ENCODE measurements around the gene MS4A4A.
"Not testable (repeated sequence)": the region's sequence is repeated elsewhere in the genome, so short reads cannot be mapped to it uniquely, and the experiment has no call there.

Gene MS4A4A

GRCh38 chr11:60261014-60261413 lies 19.5 kb upstream of the MS4A4A start:
- Histone ChIP-seq H3K27ac (ENCODE audit: low read depth in 2 of 2, low read length in 2 of 2) (no peak overlapping the region), H3K4me1 (ENCODE audit: control insufficient read depth in 2 of 2, insufficient read depth in 2 of 2, low read length in 2 of 2) (no peaks in the 10 kb centered on the region), H3K9ac (ENCODE audit: low read depth in 1 of 2, low read length in 2 of 2) (no peak overlapping the region), H3K9me3 (ENCODE audit: control insufficient read depth in 2 of 2, low read length in 2 of 2) (no peaks in the 10 kb centered on the region), H3K4me3 (ENCODE audit: low read length in 2 of 2) (no peak overlapping the region), H3K27me3 (ENCODE audit: control insufficient read depth in 2 of 2, insufficient read depth in 2 of 2, low read length in 2 of 2) (no peaks in the 10 kb centered on the region), H3K36me3 (ENCODE audit: control insufficient read depth in 2 of 2, insufficient read depth in 2 of 2, low read length in 2 of 2) (no peaks in the 10 kb centered on the region)

DNA sequence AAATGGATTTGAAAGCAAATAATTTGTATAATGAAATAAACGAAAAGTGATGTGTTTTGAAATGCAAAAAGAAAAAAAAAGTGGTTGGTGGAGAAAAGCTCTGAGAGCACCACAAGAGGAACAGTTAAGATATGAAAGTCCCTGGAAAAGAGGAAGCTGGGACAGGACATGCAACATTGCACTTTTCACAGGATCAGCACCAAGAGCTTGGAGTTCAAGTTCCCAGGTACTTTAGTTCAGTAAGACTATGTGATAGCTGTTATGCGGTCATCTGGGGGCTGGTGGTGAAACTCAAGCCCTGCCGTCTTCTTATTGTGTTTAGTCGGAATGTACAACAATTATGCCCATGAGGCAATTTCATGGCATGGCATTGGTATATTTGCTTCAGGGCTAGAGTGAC lies 17.1 kb upstream of the MS4A4A start:
- Histone ChIP-seq H3K4me1 (ENCODE audit: control insufficient read depth in 2 of 2, insufficient read depth in 2 of 2, low read length in 2 of 2) (no peaks in the 10 kb centered on the region), H3K27me3 (ENCODE audit: control insufficient read depth in 2 of 2, insufficient read depth in 2 of 2, low read length in 2 of 2) (no peaks in the 10 kb centered on the region), H3K9ac (ENCODE audit: low read depth in 1 of 2, low read length in 2 of 2) (no peak overlapping the region), H3K4me3 (ENCODE audit: low read length in 2 of 2) (no peak overlapping the region), H3K27ac (ENCODE audit: low read depth in 2 of 2, low read length in 2 of 2) (no peak overlapping the region), H3K36me3 (ENCODE audit: control insufficient read depth in 2 of 2, insufficient read depth in 2 of 2, low read length in 2 of 2) (no peaks in the 10 kb centered on the region), H3K9me3 (ENCODE audit: control insufficient read depth in 2 of 2, low read length in 2 of 2) (no peaks in the 10 kb centered on the region)

DNA sequence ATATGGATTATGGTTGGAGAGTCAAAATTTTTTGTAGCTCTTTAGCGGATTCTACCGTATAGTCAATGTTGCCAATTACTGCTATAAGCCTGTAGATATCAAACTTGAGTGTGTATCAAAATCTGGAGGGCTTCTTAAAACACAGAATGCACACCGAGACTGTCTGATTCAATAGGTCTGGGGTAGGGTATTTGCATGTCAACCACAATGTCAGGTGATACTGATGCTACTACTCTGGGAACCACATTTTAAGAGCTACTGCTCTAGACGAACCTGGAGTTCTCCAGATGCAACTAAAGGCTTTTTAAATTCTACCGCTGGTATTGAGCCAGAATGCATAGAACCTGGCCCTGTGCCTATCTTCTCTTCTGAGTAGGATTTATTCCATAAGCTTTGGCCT lies 15.8 kb upstream of the MS4A4A start:
- Histone ChIP-seq H3K4me3 (ENCODE audit: low read length in 2 of 2) (no peak overlapping the region), H3K36me3 (ENCODE audit: control insufficient read depth in 2 of 2, insufficient read depth in 2 of 2, low read length in 2 of 2) (no peaks in the 10 kb centered on the region), H3K9me3 (ENCODE audit: control insufficient read depth in 2 of 2, low read length in 2 of 2) (no peaks in the 10 kb centered on the region), H3K4me1 (ENCODE audit: control insufficient read depth in 2 of 2, insufficient read depth in 2 of 2, low read length in 2 of 2) (no peaks in the 10 kb centered on the region), H3K27me3 (ENCODE audit: control insufficient read depth in 2 of 2, insufficient read depth in 2 of 2, low read length in 2 of 2) (no peaks in the 10 kb centered on the region), H3K27ac (ENCODE audit: low read depth in 2 of 2, low read length in 2 of 2) (no peak overlapping the region), H3K9ac (ENCODE audit: low read depth in 1 of 2, low read length in 2 of 2) (no peak overlapping the region)

GRCh38 chr11:60265373-60266214 lies 14.9 kb upstream of the MS4A4A start:
- no peak overlapping the region for H3K9ac ChIP-seq (ENCODE audit: low read depth in 1 of 2, low read length in 2 of 2)
- H3K36me3 ChIP-seq (ENCODE audit: control insufficient read depth in 2 of 2, insufficient read depth in 2 of 2, low read length in 2 of 2), result no peaks in the 10 kb centered on the region
- no peak overlapping the region for H3K27ac ChIP-seq (ENCODE audit: low read depth in 2 of 2, low read length in 2 of 2)
- no peaks in the 10 kb centered on the region for H3K4me1 ChIP-seq (ENCODE audit: control insufficient read depth in 2 of 2, insufficient read depth in 2 of 2, low read length in 2 of 2)
- no peaks in the 10 kb centered on the region for H3K27me3 ChIP-seq (ENCODE audit: control insufficient read depth in 2 of 2, insufficient read depth in 2 of 2, low read length in 2 of 2)
- no peak overlapping the region for H3K4me3 ChIP-seq (ENCODE audit: low read length in 2 of 2)
- H3K9me3 ChIP-seq (ENCODE audit: control insufficient read depth in 2 of 2, low read length in 2 of 2), result no peaks in the 10 kb centered on the region

- no peaks in the 10 kb centered on the region for H3K36me3 ChIP-seq (ENCODE audit: control insufficient read depth in 2 of 2, insufficient read depth in 2 of 2, low read length in 2 of 2)
- no peak overlapping the region for H3K27ac ChIP-seq (ENCODE audit: low read depth in 2 of 2, low read length in 2 of 2)
- no peaks in the 10 kb centered on the region for H3K27me3 ChIP-seq (ENCODE audit: control insufficient read depth in 2 of 2, insufficient read depth in 2 of 2, low read length in 2 of 2)
- no peak overlapping the region for H3K4me3 ChIP-seq (ENCODE audit: low read length in 2 of 2)
- no peaks in the 10 kb centered on the region for H3K9me3 ChIP-seq (ENCODE audit: control insufficient read depth in 2 of 2, low read length in 2 of 2)
- no peak overlapping the region for H3K9ac ChIP-seq (ENCODE audit: low read depth in 1 of 2, low read length in 2 of 2)
- H3K4me1 ChIP-seq (ENCODE audit: control insufficient read depth in 2 of 2, insufficient read depth in 2 of 2, low read length in 2 of 2), result no peaks in the 10 kb centered on the region
Observed at GRCh38 chr11:60274416-60274815, 6.0 kb upstream of the MS4A4A start.

DNA sequence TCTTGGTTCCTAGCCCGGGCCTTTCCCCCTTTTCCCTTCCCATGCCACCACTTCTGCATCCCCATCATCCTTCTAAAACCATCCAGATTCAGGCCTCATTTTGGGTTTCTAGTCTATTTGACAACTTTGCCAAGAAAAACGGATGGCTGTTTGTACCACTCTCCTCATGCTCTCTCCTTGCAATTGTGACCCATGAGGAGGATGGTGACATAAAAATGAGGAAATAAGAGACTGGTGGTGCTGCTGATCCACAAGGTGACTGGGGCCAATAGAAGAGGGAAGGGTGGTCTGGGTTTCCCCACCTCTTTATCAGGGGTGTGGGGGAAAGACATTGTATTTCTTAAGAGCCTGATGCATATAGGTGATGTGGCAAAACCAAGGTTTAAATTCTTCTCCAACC lies 1.0 kb downstream of the MS4A4A start:
- Histone ChIP-seq H3K9ac (ENCODE audit: low read depth in 1 of 2, low read length in 2 of 2) (no peak overlapping the region), H3K36me3 (ENCODE audit: control insufficient read depth in 2 of 2, insufficient read depth in 2 of 2, low read length in 2 of 2) (no peaks in the 10 kb centered on the region), H3K4me1 (ENCODE audit: control insufficient read depth in 2 of 2, insufficient read depth in 2 of 2, low read length in 2 of 2) (no peaks in the 10 kb centered on the region), H3K27me3 (ENCODE audit: control insufficient read depth in 2 of 2, insufficient read depth in 2 of 2, low read length in 2 of 2) (no peaks in the 10 kb centered on the region), H3K4me3 (ENCODE audit: low read length in 2 of 2) (peak overlapping the region in 1 of 2 donors; percentile 15), H3K27ac (ENCODE audit: low read depth in 2 of 2, low read length in 2 of 2) (peak overlapping the region in 1 of 2 donors; percentile 38), H3K9me3 (ENCODE audit: control insufficient read depth in 2 of 2, low read length in 2 of 2) (no peaks in the 10 kb centered on the region)

DNA sequence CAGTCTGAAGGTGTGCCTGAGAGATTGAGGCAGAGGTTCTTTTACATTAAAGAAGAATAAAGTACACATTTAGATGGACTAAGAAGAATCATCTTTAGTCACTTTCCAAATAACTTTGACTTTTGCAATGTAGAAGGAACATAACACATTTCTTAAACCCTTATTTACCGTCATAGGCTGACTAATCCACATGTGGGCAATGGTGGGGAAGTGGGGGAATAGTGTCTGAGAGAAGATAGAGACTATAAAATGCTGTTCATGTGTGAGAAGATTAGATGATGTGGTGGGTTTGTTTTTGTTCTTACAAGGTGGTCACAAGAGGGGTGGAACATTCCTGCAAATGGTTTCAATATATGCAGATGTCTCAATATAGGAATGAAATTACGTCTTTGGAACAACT lies 1.8 kb downstream of the MS4A4A start:
- Histone ChIP-seq H3K27me3 (ENCODE audit: control insufficient read depth in 2 of 2, insufficient read depth in 2 of 2, low read length in 2 of 2) (no peaks in the 10 kb centered on the region), H3K9ac (ENCODE audit: low read depth in 1 of 2, low read length in 2 of 2) (no peak overlapping the region), H3K27ac (ENCODE audit: low read depth in 2 of 2, low read length in 2 of 2) (peak overlapping the region; percentile 32 to 38), H3K4me1 (ENCODE audit: control insufficient read depth in 2 of 2, insufficient read depth in 2 of 2, low read length in 2 of 2) (no peaks in the 10 kb centered on the region), H3K36me3 (ENCODE audit: control insufficient read depth in 2 of 2, insufficient read depth in 2 of 2, low read length in 2 of 2) (no peaks in the 10 kb centered on the region), H3K9me3 (ENCODE audit: control insufficient read depth in 2 of 2, low read length in 2 of 2) (no peaks in the 10 kb centered on the region), H3K4me3 (ENCODE audit: low read length in 2 of 2) (no peak overlapping the region)

DNA sequence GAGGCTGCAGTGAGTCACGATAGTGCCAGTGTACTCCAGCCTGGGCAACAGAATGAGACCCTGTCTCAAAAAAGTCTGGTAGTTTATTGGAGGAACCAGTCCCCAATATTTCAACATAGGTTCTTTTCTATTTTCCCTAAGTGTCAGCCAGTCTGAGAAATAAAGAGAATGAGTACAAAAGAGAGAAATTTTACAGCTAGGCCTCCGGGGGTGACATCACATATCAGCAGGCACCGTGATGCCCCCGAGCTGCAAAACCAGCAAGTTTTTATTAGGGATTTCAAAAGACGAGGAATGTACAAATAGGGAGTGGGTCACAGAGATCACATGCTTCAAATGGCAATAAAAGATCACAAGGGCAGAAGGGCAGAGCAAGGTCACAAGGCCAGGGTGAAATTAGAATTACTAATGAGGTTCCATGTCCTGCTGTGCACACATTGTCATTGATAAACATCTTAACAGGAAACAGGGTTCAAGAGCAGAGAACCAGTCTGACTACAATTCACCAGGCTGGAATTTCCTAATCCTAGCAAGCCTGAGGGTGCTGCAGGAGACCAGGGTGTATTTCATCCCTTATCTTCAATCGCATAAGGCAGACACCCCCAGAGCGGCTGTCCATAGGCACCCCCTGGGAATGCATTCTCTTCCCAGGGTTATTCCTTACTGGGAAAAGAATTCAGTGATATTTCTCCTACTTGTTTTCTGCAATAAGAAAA lies 5.1 kb downstream of the MS4A4A start:
- H3K27ac ChIP-seq (ENCODE audit: low read depth in 2 of 2, low read length in 2 of 2); H3K27me3 ChIP-seq (ENCODE audit: control insufficient read depth in 2 of 2, insufficient read depth in 2 of 2, low read length in 2 of 2); H3K9ac ChIP-seq (ENCODE audit: low read depth in 1 of 2, low read length in 2 of 2); H3K4me1 ChIP-seq (ENCODE audit: control insufficient read depth in 2 of 2, insufficient read depth in 2 of 2, low read length in 2 of 2); H3K9me3 ChIP-seq (ENCODE audit: control insufficient read depth in 2 of 2, low read length in 2 of 2); H3K36me3 ChIP-seq (ENCODE audit: control insufficient read depth in 2 of 2, insufficient read depth in 2 of 2, low read length in 2 of 2); H3K4me3 ChIP-seq (ENCODE audit: low read length in 2 of 2): not testable (repeated sequence)

- Histone ChIP-seq H3K4me3 (ENCODE audit: low read length in 2 of 2) (no peak overlapping the region), H3K27ac (ENCODE audit: low read depth in 2 of 2, low read length in 2 of 2) (no peak overlapping the region), H3K27me3 (ENCODE audit: control insufficient read depth in 2 of 2, insufficient read depth in 2 of 2, low read length in 2 of 2) (no peaks in the 10 kb centered on the region), H3K9me3 (ENCODE audit: control insufficient read depth in 2 of 2, low read length in 2 of 2) (no peaks in the 10 kb centered on the region), H3K9ac (ENCODE audit: low read depth in 1 of 2, low read length in 2 of 2) (no peak overlapping the region), H3K36me3 (ENCODE audit: control insufficient read depth in 2 of 2, insufficient read depth in 2 of 2, low read length in 2 of 2) (no peaks in the 10 kb centered on the region), H3K4me1 (ENCODE audit: control insufficient read depth in 2 of 2, insufficient read depth in 2 of 2, low read length in 2 of 2) (no peaks in the 10 kb centered on the region)
Observed at GRCh38 chr11:60288531-60288930, 8.1 kb downstream of the MS4A4A start.

DNA sequence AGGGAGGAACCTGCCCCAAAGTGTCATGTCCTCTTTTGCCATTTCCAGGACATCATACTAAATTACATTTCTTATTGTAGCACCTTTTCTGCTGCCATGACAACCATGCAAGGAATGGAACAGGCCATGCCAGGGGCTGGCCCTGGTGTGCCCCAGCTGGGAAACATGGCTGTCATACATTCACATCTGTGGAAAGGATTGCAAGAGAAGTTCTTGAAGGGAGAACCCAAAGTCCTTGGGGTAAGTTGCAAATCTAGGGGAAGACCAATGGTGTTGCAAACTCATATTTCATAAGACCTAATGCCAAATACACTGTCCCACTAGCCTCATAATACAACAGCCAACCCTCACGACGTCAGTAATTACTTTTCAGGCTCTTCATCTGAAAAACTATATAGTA lies 11.7 kb downstream of the MS4A4A start:
- no peaks in the 10 kb centered on the region for H3K36me3 ChIP-seq (ENCODE audit: control insufficient read depth in 2 of 2, insufficient read depth in 2 of 2, low read length in 2 of 2)
- H3K4me1 ChIP-seq (ENCODE audit: control insufficient read depth in 2 of 2, insufficient read depth in 2 of 2, low read length in 2 of 2), result no peaks in the 10 kb centered on the region
- H3K27me3 ChIP-seq (ENCODE audit: control insufficient read depth in 2 of 2, insufficient read depth in 2 of 2, low read length in 2 of 2), result peaks cover 0 to 3% of the 10 kb centered on the region in 2 donors
- H3K9me3 ChIP-seq (ENCODE audit: control insufficient read depth in 2 of 2, low read length in 2 of 2), result no peaks in the 10 kb centered on the region
- H3K9ac ChIP-seq (ENCODE audit: low read depth in 1 of 2, low read length in 2 of 2), result no peak overlapping the region
- no peak overlapping the region for H3K27ac ChIP-seq (ENCODE audit: low read depth in 2 of 2, low read length in 2 of 2)
- no peak overlapping the region for H3K4me3 ChIP-seq (ENCODE audit: low read length in 2 of 2)
